ENCODE measurements around the gene RNF126.
"Not testable (repeated sequence)": the region's sequence is repeated elsewhere in the genome, so short reads cannot be mapped to it uniquely, and the experiment has no call there.

The RNF126 gene

GRCh38 chr19:662962-663681 lies at the start of gene RNF126:
TSS of gene RNF126 (minus strand) at chr19:663214. CDS start at chr19:663121, 93 bp downstream.
- peak; percentile 92 for DNase-seq

GRCh38 chr19:711254-711653 lies 48.2 kb upstream of the RNF126 start:
- DNase-seq, result no peak

- no peak for DNase-seq
These were observed 47.8 kb upstream of the RNF126 start for GRCh38 chr19:710767-711166.

- DNase-seq, result no peak
These were observed 47.1 kb upstream of the RNF126 start for GRCh38 chr19:709965-710571.

- no peak for DNase-seq
These were observed 46.4 kb upstream of the RNF126 start for GRCh38 chr19:709196-709964.

GRCh38 chr19:708154-709143 lies 45.4 kb upstream of the RNF126 start, which contains the start of gene PALM:
TSS of gene PALM (plus strand) at chr19:708935. CDS start at chr19:709147, 212 bp downstream.
- no peak for DNase-seq

GRCh38 chr19:704447-704741 lies 41.4 kb upstream of the RNF126 start:
- no peak for DNase-seq

GRCh38 chr19:703651-704446 lies 40.8 kb upstream of the RNF126 start:
- DNase-seq, result peak; percentile 85

- no peak for DNase-seq
These were observed 40.3 kb upstream of the RNF126 start for GRCh38 chr19:703329-703650.

- not testable (repeated sequence) for DNase-seq
These were observed 39.8 kb upstream of the RNF126 start for GRCh38 chr19:702847-703246.

GRCh38 chr19:699885-700284 lies 36.9 kb upstream of the RNF126 start:
- DNase-seq, result not testable (repeated sequence)

GRCh38 chr19:698529-698928 lies 35.5 kb upstream of the RNF126 start:
- DNase-seq, result not testable (repeated sequence)

GRCh38 chr19:695352-695949 lies 32.4 kb upstream of the RNF126 start, which contains the start of gene PRSS57:
TSS of gene PRSS57 (minus strand) at chr19:695452. CDS start at chr19:695430, 22 bp downstream.
- DNase-seq, result no peak

GRCh38 chr19:694481-695351 lies 31.7 kb upstream of the RNF126 start:
- DNase-seq, result no peak

GRCh38 chr19:690203-690602 lies 27.2 kb upstream of the RNF126 start:
- DNase-seq, result no peak

- DNase-seq, result no peak
These were observed 26.0 kb upstream of the RNF126 start for GRCh38 chr19:688992-689391.

GRCh38 chr19:688214-688613 lies 25.2 kb upstream of the RNF126 start:
- DNase-seq, result no peak

GRCh38 chr19:687569-688166 lies 24.7 kb upstream of the RNF126 start:
- DNase-seq, result no peak

- no peak for DNase-seq
These were observed 23.7 kb upstream of the RNF126 start for GRCh38 chr19:686589-687297.

Measured in stimulated activated CD4-positive, alpha-beta T cell treated with anti-CD3 and anti-CD28 coated beads, Interleukin-1b, Interleukin-23, amount 100 ng/mL, for 48 hours (primary cell).